HG02642 (cell line): ENCODE results near the gene SGIP1.
A peak's percentile ranks its signal among the peaks of the same experiment; 100 is the strongest.
"Not testable (repeated sequence)": the region's sequence is repeated elsewhere in the genome, so short reads cannot be mapped to it uniquely, and the experiment has no call there.

ENCODE experiments used
- ATAC-seq: cut with Tn5 transposase; IDR thresholded peaks from one replicate; pipeline ENCODE4 v1.9.1; 2021; ENCODE audit warnings: mild to moderate bottlenecking; ENCODE audit not compliant: unreplicated experiment, poor library complexity

Gene SGIP1

DNA sequence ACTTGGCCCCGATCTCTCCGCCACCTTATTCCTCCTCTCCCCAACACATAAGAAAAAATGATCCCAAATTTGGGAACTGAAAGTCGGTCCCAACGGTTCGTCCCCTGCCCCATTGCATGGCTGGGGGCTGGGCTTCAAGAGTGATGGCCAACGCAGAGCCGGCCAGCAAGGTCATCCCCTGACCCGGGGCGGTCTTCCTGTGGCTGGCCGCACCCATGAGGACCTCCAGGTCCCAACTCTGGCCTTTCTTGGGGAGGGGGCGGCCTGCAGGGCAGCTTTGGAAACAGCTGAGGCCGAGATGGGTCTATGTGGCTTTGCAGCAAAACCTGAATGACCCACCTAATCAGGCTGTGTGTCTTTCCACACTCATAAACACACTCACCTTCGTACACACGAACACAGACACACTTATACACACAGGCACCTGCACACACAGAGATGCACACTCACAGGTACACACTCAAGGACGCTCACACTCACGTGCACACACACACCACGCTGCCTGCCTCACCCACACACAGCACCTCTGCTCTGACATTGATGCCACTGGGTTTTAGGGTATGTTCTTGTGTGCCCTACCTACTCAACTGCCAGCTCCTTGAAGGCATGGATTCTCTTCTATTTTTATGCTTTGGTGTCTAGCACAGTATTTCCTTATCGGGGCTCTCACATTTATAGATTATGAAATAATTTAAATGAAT, 218.9 kb downstream of the SGIP1 start:
- ATAC-seq, result no peak

DNA sequence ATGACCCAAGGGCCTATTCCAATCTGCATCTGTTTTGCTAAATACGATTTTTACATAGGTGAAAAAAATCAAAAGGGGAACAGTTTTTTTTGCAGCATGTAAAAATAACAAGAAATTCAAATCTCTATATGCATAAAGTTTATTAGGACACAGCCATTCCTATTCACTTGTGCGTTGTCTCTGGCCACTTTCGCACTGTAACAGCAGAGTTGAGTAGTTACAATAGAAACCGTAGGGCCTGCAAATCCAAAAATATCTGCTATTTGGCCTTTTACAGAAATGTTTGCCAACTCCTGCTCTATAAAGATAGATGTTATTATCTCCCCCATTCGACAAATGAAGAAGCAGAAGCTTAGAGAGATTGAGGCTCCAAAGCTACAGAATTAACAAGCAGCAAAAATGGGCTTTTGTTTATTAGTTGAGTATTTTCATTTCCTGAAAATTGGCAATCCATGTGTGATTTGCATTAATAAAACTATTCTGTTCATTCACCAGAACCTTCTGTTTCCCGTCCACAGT, 223.8 kb downstream of the SGIP1 start:
- no peak for ATAC-seq

DNA sequence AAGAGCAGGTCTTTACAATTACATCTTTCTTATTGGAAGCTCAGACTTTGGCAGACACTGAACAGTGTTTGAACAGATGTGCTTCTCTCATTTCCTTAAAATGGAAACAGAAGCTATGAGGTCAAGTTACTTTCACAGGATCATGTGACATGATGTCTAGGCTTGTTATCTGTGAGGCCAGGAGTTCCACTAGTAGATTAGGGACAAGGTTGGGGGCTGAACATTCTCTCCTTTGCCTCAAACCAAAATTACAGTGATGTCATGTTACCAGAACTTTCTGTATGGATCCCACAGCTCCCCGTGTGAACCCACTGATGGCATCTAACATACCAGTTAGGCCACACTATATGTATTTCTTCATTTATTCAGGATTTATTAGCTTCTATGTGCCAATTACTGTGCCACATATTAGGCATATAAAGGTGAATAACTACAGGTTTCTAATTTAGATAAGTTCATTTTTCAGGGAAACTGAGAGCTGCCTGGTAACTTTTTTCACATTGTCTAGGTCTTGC, 224.3 kb downstream of the SGIP1 start:
- ATAC-seq, result peak; percentile 99

DNA sequence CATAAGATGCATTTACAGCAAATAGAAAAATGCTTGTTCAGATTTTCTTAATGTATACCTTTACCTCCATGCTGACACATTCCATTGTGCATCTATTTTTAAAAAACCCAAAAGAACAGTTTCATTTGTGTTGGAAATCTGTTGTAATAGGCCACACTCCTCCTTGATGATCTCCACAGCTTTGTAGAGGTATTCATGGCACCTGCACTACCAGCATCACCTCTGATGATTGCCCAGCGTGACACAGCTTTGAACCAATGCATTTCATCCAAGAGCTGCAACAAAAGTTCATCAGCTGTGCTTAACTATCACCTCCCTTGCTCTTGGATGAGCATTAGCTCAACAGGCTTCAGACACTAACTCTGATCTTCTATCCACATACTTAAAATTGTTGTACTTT, 226.6 kb downstream of the SGIP1 start:
- ATAC-seq, result no peak

DNA sequence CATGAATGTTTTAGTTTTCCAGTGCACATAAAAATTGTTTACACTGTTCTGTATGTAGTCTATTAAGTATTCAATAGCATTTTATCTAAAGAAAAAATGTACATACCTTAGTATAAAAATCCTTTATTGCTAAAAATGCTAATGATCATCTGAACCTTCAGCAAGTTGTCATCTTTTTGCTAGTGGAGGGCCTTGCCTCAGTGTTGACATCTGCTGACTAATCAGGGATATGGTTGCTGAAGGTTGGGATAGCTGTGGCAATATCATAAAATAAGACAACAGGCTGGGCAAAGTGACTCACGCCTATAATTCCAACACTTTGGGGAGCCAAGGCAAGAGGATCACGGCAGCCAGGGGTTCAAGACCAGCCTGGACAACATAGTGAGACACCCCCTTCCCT, 227.3 kb downstream of the SGIP1 start:
- no peak for ATAC-seq

DNA sequence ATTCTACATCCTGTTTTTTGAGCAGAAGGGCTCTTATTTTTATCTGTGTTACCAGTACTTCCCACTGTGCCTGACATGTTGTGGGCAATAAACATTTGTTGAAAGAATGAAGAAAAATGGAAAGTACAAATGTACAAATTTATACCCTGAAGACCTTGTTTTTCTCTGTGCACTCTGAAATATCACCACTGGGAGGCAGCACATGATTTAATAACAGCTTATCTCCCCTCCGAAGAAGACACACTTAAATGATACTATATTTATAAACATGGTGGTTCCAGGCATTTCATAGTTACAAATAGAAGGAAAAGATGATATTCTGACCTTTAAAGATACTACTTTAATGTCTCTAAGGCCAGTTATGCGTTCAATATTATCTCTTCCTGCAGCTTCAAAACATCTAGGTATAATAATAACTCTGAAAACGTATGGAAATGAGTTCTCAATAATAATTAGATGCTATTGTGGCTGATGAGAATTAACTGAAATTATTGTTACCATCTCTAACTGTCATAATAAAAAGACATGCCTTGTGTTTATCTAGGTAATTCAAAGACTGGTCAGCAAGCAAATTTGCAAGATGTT, 231.1 kb downstream of the SGIP1 start:
- ATAC-seq, result peak; percentile 56

DNA sequence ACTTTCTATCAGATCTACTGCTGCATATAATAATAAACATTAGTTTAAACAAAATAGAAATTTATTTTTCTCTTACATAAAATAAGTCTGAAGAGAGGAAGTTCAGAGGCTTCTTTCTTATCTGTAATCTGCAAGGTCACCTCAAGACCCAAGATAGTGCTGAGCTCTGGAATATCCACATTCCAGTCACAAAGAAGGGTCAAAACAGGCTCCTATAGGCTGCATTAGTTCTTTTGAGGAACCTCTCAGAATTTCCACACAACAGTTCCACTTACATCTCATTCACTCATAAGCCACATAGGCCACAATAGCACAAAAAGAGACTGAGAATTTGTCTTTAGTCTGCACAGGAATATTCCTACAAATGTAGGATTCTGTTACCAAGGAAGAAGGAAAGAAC, 233.7 kb downstream of the SGIP1 start:
- no peak for ATAC-seq

DNA sequence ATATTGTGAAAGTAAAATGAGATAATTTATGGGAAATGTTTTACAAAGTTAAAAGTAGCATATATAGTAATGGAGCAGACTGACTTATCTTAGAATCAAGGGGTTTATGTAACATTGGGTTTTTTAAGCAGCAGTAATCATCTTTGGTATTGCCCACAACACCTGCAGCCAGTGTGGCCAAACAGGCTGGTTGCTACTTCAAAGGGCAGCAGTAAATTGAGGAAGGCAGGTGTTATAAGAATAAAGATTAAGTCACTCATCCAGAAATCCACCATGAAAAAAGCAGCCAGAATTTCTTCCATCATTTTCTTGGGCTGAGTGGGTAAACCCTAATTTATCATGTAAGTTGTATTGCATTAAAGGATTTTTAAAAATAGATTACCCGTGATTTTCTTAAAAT, 235.0 kb downstream of the SGIP1 start:
- ATAC-seq, result no peak

DNA sequence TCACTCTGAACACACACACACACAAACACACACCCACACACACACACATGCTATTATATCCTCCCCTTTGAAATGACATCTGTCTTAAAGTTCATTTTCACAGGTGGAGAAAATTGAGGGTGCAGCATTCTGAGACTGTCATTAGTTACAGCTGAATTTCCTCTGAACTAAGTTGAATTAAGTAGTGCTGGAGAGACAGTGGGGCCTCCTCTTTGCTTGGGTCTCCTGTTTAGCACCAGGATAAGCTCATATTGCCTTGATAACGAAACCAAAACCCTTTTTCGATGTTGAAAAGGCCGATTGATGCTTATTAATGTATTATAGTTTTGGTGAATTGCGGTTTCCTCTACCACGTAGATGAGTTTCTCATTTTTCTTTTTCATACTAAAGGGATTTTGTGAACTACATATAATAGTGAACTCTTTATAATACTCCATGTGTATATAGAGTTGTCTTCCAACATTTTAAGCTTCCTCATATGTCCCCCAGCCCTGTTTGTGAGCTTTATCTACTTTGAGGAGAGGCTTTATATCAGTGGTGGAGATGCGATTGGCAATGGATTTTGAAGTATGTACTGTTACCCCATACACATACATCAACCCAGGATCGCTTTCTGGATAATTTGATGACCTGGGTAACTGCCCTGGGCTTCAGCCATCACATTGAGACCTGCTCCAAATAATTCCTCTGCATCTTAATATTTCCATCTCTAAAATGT, 235.7 kb downstream of the SGIP1 start:
- ATAC-seq, result no peak

DNA sequence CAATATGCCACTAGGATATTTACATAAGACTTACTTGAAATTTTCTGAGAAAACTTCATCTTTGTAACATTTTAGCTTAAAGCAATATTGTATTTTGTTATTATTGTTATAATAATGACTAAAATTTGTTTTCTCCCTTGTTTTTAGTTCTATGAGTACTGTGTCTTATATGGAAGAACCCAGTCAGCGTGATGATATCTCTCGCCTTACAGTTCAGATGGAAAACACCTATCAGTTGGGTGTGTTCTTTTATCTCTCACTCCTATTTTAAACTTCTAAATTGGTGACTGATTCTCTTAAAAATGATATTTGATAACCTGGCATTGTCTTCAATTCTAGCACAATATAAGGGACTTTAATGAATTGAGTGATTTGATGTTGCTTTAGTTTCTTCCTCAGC, 236.3 kb downstream of the SGIP1 start:
- ATAC-seq, result no peak

DNA sequence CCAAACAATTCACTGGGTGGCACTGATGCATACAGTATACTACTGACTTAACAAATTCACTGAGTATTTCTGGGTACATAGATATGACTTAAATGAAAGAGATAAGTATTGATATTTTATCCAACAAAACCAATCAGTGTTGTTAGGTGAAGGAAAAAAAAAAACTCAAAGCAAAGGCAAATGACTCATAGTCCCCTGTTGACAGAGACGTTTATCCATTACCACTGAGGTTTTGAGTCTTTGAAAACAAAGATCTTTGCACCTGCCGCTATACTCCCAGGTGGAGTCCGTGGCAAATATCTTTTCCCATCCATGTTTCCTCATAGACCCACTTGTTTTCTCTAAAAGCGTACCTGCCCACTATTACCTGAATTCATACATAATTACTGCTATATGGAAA, 236.7 kb downstream of the SGIP1 start:
- ATAC-seq, result no peak

DNA sequence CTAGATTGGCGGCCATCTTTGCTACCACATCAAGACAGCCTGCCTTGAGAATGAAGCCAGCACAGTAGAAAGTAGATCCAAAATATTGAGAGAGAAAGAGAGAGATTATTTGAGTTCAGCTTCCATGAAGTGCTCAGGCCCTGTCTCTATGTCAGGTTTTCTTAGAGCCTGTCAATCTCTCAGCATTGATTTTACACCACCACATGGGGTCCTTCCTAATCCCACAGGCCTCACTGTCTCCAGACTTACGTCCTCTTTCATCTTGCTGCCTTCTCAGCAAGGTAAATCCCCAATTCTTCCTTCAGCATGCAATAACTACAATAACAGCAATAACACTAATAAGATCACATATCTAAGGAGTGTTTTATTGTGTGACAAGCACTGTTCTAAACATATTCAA, 239.3 kb downstream of the SGIP1 start:
- no peak for ATAC-seq

DNA sequence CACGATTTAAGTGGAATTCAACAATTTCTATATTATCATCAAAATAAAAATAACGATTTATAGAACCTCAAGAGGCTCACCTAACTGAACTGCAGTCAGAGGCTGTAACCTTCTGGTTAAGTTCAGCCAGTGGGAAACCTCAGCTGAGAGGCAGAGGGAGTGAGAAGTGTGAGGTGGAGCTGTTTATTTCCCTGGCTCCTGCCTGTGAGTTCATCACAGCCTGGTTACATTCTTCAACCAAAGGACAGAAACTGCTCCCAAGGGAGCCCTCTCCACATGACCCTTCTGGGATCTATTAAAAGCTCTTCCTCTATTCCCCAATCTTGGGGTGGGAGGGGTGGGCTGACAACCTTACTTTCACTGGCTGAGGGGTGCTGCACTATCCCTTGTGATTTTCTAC, 240.5 kb downstream of the SGIP1 start:
- ATAC-seq, result no peak

DNA sequence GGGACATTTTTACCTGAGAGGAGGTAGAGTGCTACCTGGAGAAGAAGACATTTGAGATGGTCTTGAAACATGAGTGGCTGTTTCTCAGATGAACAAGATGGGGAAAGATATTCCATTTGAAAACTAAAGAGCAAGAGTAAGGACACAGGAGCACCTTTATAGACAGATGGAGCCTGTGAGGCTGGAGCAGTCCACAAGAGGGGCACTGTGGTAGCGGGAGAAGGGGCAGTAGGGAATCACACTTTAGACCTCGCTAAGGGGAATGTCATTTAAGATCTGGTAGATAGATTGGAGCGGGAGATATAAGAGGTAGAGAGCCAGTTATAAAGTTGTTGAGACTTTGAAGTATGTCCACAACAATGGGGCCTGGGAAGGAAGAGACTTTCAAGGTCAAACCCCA, 241.7 kb downstream of the SGIP1 start:
- no peak for ATAC-seq

DNA sequence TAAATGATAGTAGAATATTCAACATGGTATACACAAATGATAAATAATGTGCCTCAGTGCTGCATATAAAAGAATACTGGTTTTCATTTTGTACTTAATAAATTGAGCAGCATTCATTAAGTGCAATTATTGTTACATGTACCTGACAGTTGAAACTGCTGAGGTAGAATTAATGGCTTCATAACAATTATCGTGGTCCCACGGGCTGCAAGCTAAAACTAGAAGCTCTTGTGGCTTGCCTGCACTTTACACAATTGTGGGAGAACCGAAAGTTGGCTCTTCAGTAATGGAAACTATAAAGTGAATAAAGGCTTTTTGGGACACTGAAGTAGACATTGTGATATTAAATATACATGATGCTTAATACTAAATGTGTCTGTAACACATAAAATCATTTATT, 243.9 kb downstream of the SGIP1 start:
- no peak for ATAC-seq

DNA sequence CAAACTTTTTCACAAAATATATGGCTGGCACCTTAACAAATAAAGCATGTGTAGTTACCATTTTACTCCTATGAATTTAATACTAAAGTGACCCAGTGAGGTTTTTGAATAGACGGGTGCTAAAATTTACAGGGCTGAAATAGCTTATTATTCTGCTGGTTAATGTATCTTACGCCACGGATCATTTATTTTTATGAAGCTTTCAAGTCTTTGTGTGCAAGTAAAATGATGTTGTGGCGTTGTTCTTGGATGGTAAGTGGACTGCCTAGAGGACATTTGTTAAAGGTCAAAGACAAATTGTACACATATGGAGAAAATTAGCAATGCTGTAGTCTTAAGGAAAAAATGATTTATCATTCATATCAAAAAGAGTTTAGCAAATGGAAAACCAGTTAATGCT, 244.3 kb downstream of the SGIP1 start:
- ATAC-seq, result no peak

DNA sequence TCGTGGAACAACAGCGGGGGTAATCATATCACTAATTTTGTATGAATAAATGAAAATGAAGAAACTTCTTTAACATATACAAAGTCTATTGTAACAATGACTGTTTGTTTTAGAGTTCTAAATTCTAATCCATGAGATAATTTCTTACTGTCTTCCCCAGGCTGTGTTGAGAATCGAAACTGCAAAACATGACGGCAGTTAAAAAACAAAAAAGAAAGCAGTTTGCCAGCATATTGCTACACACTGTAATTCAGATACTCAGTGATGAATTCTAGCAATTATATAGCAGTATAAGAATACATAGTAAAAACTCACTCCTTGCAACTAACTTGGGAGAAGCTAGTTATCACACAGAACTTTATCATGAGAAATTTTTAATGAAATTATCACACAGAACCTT, 245.0 kb downstream of the SGIP1 start:
- no peak for ATAC-seq

DNA sequence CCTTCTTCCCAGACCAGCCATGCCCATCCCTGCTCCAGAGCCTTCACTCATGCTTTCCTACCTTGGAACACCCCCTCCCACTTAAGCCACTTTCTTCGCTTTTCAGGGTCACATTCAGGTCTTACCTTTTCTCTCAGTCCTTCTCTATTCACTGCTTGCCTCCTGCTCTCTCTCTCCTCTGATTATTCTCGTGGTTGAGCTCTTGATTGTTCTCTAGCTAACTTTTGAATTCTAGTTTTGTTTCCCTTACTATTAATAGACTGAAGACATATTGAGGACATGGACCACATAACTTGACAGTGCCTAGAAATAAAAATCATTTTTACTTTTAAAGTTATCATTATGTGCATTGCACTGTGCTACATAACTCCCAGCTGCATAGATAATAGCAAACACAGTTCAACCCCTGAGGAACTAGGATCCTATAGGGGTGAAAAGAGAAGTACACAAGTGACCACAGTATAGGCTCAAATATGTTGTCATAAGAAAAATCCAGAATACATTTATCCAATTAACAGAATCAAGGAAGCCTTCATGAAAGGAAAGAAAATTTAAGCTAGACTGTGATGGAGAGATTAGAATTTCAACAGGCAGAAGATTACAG, 245.6 kb downstream of the SGIP1 start:
- no peak for ATAC-seq

DNA sequence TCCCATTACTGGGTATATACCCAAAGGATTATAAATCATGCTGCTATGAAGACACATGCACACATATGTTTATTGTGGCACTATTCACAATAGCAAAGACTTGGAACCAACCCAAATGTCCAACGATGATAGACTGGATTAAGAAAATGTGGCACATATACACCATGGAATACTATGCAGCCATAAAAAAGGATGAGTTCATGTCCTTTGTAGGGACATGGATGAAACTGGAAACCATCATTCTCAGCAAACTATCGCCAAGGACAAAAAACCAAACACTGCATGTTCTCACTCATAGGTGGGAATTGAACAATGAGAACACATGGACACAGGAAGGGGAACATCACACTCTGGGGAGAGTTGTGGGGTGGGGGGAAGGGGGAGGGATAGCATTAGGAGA, 251.8 kb downstream of the SGIP1 start:
- ATAC-seq, result not testable (repeated sequence)

DNA sequence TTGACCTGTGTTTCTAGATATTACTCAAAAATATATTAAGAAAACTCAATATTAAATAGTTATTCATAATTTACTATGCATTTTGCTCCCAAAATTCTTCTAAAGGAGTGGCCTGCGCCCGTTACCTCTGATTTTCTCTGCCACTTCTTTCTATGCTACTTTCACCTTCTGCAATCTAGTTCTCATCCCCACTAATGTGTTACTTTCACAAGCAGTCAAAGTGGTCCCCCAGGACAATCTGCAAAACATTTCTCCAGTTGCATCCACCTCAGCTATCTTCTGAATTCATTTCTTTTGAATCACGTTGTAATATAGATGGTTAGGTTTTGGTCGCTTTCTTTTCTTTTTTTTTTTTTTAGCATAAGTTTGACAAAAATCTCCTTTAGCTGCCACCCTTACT, 253.7 kb downstream of the SGIP1 start:
- ATAC-seq, result no peak
